HG03520 (cell line): ENCODE results near the gene TBC1D4.
"Not testable (repeated sequence)": the region's sequence is repeated elsewhere in the genome, so short reads cannot be mapped to it uniquely, and the experiment has no call there.

Experiments
- ATAC-seq: cut with Tn5 transposase; IDR thresholded peaks from one replicate; pipeline ENCODE4 v1.9.1; 2021; ENCODE audit warnings: mild to moderate bottlenecking, moderate library complexity; ENCODE audit not compliant: unreplicated experiment

The TBC1D4 gene

DNA sequence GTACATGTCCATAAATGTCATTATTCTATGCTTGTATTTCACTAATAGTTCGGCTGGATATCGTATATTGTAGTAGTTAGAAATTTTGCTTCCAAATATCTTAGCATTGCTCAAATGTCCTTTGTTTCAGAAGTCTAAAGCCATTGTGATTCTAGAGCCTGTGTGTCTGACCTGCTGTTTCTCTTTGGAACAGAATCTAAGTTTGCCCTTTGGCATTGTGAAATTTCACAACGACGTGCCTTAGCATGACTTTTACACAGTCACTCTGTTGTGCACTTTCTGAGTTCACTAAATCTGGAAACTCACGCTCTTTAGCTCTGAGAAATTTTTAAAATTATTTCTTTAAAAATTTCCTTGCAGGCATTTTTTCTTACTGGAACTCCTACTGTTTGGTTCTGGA is 152.2 kb downstream of the TBC1D4 start:
- no peak for ATAC-seq

DNA sequence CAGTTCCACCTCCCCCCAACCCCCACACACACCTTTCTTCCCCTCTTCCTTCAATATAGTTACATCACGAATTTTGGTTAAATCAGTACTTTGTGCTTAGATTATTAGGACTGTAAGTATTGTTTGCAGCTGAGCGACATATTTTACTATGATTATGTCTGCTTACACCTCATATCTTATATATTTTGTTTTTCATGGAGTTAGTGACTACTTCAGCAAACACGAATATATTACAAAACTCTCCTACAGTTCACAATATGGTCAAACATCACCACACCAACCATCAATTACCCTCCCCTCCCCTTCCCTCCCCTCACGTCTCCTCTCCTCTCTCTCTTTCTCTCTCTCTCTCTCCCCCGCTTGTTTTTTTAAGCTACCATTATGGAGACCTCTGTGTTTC is 152.9 kb downstream of the TBC1D4 start:
- ATAC-seq = no peak

DNA sequence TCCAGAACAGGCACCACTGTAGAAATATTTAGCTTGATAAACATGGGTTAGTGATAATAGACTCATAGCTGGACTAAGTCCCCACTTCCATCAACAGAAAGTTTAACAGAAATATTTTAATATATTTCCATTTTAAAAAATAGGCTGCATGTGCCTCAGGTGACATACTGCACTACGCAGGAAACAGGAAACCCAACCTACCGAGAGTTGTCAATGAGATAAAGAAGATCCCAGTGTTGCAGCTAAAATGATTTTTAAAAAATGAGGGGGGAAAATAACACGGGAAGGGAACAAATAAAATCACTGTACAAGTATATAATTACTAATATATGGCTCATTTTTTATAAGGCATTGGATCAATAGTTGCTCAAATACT is 154.8 kb downstream of the TBC1D4 start:
- peak; percentile 1 for ATAC-seq

DNA sequence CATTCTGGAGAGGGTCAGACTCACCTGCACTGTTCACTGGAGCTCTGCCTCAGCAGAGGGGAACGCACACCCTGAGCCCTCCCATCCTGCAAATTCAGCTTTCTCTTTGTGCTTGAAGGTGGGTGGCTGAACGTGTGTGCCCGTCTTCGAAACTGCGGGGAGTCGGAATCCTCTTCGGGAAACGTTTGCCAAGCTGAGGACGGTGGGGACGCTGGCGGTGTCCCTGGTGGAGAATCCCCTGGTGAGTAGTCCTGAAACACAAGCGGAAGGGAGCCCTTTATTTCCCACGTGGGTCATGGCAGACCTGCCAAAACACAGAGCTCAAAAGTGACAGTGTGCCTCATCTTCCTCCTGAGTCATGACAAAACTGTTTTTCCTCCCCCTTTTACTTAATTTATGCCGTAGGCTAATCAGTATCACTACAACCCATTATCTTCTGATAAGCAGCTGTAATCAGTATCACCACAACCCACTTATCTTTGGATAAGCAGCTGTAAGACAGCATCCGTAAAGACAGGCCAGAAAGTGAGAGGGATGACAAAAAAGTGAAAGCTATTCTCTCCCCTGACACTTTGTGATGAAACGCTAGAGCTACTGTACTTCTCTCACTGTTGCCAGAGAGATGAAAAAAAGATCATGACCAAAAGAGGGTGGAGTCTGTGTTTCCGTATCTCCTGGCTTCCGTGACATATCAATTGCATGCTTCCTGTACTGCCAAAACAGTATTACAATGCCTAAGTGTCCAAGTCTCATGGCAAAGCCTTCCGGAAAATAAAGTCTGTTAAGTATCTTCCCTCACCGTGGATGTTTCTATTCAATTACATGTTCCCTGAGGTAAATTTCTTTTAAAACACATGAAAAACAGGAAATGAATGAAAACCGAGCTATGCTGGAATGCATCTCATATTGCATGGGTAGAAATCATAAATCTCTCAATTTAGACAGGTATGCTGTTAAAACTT is 155.5 kb downstream of the TBC1D4 start:
- ATAC-seq = peak; percentile 94

DNA sequence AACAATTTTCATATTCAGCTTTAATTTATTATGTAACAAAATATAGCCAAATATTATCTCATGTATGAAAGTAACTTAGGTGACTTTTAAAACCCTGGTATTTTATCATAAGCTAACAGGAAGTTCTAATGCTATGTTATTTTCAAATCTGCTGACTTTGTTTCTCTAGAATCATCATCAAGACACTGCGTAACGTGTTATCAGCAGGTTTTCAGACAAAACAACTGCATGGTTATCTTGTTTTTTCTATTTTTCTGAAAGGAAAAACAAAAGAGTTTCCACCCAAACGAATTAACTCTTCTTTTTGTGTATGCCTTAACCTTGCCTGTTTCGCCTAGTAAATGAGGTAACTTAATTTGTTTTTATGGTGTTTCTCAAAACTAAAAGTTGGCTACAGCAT is 156.3 kb downstream of the TBC1D4 start:
- no peak for ATAC-seq

DNA sequence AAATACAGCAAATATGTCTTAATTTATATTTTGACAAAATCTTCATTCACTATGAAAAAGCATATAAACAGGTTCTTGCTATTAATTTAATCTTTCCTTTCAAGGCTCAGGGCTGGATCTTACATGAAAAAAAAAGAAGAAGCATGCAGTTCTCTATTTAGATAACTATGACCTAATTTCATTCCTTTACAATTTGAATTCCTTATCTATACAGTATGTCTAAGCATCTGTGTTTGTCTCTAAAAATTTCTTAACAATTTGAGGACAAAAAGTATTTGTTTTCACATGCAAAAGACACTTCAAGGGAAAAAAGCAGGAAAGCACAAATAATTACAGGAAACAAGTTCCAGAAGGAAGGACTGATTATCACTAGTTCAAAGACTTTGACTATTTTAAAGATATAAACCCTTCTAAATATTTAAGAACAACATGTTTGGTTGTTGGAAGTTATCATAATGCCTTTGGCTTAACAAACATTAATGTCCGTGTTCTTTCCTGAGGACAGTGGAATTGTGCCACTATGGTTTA is 157.5 kb downstream of the TBC1D4 start:
- ATAC-seq = no peak

DNA sequence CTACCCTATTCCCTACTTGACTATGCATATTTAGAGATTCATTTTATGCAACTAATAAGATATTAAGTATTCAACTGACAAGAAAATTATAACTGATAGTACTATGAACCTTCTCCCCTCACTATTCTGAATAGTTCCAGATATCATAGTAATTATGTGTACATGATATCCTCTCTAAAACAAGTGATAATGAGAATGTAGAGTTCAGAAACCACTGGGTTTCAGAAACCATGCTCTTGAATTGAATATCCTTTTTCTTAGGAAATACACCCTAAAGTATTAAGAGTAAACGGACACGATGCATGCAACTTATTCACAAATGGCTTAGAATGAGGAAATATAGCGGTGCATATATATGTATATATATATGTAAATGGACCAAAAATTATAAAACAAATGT is 160.9 kb downstream of the TBC1D4 start:
- ATAC-seq = no peak

DNA sequence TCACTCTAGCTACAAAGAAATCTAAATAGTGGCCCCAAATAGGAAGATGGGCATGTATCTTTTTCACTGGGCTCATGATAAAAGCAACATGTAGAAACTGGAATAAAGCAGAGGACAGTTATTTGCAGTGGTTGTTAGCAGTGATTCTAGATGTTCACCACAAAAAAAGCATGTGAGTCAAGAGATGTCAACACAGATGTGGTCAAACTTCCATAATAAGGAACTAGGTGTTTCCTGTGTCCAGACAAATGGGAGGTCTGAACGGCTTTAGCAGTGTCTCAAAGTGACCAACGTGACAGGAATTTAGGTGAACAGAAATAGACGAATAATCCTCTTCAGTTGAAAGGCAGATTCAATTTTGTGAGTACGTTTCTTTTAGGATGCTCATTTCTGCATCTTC is 162.7 kb downstream of the TBC1D4 start:
- ATAC-seq = no peak

DNA sequence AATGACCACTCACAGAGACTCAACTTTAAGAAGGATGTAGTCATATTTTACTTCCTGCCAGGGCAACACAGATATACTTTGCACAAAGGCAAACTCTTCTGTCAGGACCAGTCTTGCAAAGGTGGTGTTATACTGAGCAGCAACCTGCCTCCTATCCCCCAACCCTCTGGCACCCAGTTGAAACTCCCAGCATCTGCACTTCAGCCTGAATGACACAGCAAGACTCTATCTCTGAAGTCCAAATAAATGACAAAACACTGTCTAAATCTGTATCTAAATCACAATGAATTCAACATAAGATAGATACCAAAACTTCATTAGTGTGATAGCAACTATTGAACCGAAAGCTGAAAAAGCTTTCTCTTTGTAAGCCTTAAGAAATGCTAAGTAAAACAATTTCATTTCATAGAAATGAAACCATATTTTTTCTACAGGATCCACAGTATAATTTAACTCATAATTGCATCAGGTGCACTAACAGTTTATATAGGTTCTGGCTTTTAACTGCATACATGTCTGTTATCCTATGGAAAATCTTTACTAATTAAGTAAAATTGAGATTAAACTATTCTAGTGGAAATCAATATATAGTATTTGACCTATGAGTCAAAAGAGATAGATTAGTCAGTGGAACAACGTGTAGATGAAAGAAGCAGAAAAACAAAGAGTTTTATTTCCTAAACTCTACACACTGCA is 163.7 kb downstream of the TBC1D4 start:
- ATAC-seq = no peak

DNA sequence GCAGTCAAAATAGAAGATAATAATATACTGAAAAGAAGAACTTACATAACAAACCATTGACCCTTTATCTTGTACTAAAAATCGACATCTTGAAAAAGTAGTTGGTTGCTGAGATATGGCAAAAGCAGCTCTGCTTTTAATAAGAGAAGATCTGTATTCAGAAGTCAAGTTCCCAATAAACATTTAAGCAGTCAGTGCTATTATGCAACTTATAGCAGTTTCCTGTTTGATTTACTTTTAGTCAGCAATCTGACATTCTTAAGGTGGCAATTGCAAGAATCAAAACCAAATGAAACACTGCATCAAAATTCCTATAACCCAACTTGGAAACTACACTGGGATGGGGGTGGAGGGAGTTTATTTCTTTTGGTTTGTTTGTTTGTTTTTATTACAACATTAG is 165.5 kb downstream of the TBC1D4 start:
- no peak for ATAC-seq

DNA sequence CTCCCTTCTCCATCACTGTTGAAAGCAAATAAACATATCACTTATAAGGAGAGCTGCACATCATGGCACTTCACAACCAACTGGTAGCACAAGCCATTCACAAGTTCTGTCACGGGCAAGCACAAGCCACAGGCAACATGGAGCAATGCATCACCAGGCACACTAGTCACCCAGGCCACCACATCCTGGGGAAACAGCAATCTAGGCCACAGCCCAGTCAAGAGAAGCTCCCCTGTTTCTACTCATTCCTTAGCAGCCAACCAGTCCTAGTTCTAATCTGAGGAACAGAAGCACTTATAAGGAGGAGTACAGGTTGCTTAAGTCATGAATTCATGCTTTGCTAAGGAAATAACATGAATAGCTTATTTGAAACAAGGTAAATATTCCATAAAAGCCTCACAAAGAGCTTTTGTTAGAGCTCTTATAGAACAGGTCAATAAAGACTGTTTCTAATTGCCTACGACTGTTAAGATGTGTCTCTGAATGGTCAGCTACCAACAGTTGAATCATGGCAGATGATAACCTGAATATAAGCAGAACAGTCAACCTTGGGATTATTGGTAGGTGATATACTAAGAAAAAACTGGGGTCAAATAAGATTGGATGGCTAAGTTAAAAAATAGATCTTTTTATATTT is 169.0 kb downstream of the TBC1D4 start:
- ATAC-seq = no peak

DNA sequence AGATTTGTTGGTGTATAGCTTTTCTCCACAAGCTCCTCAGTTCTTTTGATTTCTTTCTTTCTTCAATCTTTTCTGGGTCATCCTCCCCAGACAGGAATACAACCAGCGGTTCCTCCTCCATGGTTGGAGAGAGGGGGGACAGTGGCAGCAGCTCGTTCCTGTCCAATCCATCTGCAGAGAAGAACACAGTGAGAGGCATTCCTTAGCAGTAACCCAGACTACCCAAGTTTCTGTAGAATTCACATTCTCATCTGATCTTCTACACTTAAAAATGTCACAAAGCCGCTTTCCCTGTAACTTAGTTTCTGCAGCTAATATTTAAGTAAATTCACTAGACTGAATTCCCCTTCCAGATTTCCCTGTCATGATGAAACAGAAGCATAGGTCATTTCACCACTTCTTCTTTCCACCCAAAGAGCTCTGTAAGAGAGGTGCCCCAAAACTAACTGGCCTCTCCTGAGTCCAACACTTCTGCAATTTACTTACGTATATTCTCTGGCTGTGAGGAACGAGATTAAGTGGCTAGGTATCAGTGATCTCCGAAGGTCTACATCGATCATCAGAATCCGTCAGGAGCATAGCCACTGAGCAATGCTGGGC is 171.9 kb downstream of the TBC1D4 start:
- ATAC-seq = no peak

DNA sequence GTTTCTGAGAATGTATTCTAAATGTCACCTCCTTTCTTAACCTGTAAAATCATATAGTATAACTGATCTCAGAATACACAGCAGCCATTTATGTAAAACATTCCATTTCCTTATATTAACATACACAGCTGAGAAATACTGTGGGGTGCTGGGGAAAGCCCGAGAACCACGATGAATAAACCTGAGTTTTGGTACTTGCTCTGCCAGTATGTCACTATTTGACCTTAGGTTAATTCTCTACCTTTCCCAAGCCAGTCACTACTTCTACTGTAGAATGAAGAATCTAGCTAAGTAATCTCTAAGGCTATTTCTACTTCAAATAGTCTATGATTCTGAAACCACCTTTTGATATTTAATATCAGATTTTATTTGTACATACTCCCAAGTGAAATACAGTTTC is 173.7 kb downstream of the TBC1D4 start:
- ATAC-seq = no peak

DNA sequence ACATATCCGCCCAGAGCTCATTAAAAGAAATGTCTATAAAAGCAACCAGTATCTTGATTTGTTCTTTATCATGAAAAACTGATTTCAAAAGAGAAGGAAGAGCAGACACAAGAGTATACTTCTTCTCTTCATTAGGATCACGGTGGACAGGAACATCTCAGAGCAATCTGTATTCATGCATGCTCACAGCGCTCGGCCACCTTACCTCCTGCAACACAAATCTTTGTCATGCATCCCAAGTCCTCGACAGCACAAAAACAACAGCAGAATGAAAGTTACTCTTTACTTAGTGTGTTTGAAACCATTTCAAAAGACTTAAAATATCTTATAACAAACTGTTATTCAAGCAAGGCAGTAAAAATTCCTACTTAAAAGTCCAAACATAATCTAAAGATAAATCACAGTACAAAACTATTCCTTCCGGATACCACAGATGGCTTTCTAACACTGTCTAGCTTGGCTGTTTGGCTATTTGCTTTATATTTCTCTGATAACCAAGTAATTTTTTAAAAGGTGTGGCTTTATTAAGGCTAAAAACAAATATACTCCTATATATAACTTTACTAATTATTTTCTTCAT is 174.5 kb downstream of the TBC1D4 start:
- no peak for ATAC-seq

DNA sequence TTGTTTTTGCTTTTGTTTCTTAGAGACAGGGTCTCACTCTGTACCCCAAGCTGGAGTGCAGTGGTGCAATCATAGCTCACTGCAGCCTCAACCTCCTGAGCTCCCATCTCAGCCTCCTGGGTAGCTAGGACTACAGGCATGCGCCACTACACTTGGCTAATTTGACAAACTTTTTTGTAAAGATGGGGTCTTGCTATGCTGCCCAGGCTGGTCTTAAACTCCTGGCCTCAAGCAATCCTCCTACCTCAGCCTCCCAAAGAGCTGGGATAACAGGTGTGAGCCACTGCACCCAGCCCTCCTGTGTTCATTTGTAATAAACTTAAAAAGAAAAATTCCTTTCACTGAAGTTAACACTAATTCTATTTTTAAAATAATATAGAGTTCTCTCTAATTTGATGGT is 175.0 kb downstream of the TBC1D4 start:
- ATAC-seq = not testable (repeated sequence)

DNA sequence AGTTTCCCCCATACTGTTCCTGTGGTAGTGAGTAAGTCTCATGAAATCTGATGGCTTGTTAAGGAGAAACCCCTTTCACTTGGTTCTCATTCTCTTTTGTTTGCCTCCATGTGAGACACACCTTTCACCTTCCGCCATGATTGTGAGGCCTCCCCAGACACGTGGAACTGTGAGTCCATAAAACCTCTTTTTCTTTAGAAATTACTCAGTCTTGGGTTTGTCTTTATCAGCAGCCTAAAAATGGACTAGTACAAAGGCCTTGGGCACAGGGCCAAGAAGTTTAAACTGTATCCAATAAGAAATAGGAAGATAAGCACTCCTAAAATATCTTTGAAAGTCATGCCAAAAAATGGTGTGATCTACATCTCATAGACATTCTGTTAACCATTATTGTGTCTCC is 176.9 kb downstream of the TBC1D4 start:
- ATAC-seq = no peak

DNA sequence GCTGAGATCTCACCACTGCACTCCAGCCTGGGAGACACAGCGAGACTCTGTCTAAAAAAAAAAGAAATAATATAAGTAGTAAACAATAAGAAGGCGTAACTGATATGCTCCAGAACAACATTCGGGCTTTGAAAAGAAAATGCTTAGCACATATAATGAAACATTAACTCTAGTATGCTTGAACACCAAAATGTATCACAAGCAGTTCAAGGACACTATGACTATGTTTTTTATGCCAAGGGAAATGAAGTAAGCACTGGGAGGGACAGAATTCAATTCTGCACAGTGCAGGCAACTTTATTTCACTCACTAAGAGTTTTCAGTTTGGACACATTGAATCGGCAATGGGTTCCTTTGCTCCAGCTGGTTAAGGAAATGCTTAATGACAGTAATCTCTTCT is 178.7 kb downstream of the TBC1D4 start:
- ATAC-seq = no peak

DNA sequence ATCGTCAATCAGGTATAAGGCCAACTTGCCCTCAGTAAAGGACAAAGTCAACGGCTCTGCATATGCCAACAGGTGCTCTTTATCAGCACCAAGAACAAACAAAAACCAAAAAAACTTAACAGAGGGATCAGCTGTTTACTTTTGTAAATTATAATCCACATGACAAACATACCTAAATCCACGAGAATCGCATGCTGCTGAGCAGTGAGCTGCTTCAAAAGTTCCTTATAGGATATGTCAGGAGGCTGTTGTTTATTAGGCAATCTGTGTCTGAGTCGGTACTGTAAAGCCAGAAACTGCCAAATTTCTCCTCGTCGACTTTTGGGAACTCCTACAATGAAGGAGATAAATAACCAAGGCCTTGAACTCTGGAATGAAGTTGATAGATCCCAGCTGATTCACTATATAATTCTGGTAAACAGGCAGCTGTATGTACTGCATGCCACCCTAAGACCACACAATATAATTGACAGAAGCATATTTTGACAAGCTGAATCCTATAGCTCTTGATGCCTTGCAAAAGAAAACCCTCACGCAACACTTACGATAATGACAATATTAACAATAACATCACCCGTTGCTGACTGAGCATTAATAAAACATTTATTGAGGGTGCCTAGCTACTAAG is 179.8 kb downstream of the TBC1D4 start:
- ATAC-seq = no peak

DNA sequence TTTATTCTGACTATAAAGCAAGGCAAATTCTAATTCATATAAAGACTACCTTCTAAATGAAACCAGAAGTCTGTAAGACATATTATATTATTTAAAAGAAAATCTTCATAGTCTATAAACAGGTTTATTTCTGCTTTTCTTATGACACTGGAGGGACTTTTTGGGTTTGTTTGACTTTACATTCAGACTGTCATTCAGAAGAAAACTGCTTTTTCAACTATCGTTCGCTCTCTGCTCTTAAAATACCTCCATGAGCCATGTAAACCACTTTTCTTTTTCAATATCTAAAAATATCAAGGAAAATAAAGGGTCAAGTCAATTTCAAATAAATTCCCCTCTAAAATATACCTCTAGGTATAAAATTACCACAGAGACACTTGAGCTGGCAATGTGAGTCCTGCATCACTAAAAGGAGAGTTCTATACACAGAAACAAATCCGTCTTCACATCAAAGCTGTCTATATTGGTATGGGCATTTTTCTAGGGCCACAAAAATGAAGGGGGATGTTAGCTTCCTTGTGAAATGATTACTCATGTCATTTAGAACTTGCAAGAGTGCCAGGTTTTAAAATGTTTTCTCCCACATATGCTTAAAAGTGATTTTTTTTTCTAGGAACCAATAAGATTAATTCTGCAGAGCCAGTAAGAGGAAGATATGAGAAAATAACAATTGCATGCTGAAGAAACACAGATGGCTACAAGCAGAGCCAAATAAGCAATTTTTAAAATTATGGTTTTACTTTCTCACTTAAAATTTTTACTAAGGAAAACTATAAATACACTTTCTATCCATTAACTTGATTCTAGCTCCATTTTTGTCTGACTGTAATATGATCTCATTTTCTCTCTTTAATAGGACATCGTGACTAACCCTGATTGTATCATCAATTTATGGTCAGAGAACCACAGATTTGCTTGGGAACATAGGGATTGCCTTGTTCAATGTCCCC is 181.8 kb downstream of the TBC1D4 start:
- ATAC-seq = no peak
